Measurements from ENCODE around the gene FNDC5.

- TF ChIP-seq CTCF (CRISPR knock-in tag; IDR thresholded peaks at IDR 0.05) (no peak), ATF7 (IDR thresholded peaks at IDR 0.05) (no peak), ATF7 (CRISPR knock-in tag; IDR thresholded peaks at IDR 0.05) (no peak), MXD4 (CRISPR knock-in tag; IDR thresholded peaks at IDR 0.05) (no peak), PLRG1 (conservative IDR thresholded peaks at IDR 0.05) (no peak), XRCC5 (optimal IDR thresholded peaks at IDR 0.05; ENCODE audit: low read length) (no peak), SNRNP70 (IDR thresholded peaks at IDR 0.05; ENCODE audit: low read depth, low read length) (no peak), TBL1XR1 (IDR thresholded peaks at IDR 0.05; ENCODE audit: borderline replicate concordance, low read length, partially characterized antibody) (no peak), ATF2 (CRISPR knock-in tag; IDR thresholded peaks at IDR 0.05) (no peak), ZNF317 (CRISPR knock-in tag; IDR thresholded peaks at IDR 0.05) (no peak), CBX2 (IDR thresholded peaks at IDR 0.05; ENCODE audit: low read depth, low read length) (no peak), CBX2 (CRISPR knock-in tag; IDR thresholded peaks at IDR 0.05; ENCODE audit: low read depth) (no peak), ETV5 (CRISPR knock-in tag; IDR thresholded peaks at IDR 0.05; ENCODE audit: borderline replicate concordance) (no peak)
Measured at GRCh38 chr1:32897082-32898049, 26.7 kb upstream of the FNDC5 start.
